ENCODE data around the gene PHTF2. TPM values are rescaled to one million over a fixed set of nuclear protein-coding genes. Genes with fewer than 3 reads are reported as not detected.

PHTF2 gene
- total RNA-seq, result 10 to 100 TPM; 15.1 to 28.8 (median 20.1) TPM

DNA sequence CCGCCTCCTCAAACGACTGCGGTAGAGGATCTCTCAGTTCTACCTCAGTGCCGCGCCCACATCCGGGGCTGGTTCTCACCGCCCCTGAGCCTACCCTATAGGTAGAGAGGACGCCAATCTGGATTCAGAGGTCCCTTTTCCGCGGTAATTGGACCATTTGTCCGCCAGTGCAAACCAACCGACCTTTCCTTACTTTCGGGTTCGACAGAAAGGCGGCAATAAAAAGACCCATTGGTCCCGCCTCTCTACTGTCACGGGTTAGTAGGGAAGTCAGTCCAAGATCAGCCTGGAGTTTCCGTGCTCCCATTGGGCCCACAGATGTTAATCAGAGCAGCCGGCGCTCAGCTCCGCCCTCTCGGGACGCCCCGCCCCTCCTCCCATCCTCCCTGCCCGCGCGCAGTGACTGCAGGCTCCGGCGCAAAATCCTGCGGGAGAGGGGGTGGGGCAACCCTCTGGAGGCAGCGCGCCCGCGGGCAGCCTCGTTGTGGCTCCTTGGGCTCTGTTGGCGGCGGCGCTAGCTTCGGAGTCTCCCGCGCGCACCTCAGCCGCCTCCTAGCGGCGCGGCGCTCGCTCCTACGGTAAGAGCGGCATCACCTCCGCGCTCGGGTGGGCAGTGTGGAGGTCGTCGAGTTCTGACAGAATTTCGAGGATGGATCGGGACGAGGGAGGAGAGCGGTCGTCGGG lies at the start of gene PHTF2, which contains the start of gene TMEM60:
TSS of gene PHTF2 (plus strand) at position 380 of the 684 bp plus-strand sequence.
TSS of gene TMEM60 (minus strand) at position 41 of the 684 bp plus-strand sequence. CDS start 4,061 bp downstream, outside the sequence.
- Histone ChIP-seq H3K27me3 (no peaks in the 10 kb centered on the region), H3K36me3 (peaks cover 0 to 17% of the 10 kb centered on the region in 2 donors), H3K27ac (peak within 1 kb of the TSS; percentile 68 to 93 (median 90)), H3K4me3 (peak within 1 kb of the TSS; percentile 81 to 88), H3K4me1 (peaks cover 0 to 65% (median 7%) of the 10 kb centered on the region in 3 donors), H3K9me3 (no peaks in the 10 kb centered on the region)
- ATAC-seq, result peak; percentile 97
- WGBS, 2 donors (ENCODE audit: low coverage in 1 of 2), result 0 to 1% methylated on average over 12 to 26 of the region's 61 CpGs
- TF ChIP-seq EP300 (IDR thresholded peaks at IDR 0.05) (no peak), POLR2A (IDR thresholded peaks at IDR 0.05) (peak; percentile 69 to 74), POLR2AphosphoS5 (IDR thresholded peaks at IDR 0.05) (peak; percentile 87)
- TF ChIP-seq, protein P1, sequence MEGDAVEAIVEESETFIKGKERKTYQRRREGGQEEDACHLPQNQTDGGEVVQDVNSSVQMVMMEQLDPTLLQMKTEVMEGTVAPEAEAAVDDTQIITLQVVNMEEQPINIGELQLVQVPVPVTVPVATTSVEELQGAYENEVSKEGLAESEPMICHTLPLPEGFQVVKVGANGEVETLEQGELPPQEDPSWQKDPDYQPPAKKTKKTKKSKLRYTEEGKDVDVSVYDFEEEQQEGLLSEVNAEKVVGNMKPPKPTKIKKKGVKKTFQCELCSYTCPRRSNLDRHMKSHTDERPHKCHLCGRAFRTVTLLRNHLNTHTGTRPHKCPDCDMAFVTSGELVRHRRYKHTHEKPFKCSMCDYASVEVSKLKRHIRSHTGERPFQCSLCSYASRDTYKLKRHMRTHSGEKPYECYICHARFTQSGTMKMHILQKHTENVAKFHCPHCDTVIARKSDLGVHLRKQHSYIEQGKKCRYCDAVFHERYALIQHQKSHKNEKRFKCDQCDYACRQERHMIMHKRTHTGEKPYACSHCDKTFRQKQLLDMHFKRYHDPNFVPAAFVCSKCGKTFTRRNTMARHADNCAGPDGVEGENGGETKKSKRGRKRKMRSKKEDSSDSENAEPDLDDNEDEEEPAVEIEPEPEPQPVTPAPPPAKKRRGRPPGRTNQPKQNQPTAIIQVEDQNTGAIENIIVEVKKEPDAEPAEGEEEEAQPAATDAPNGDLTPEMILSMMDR (IDR thresholded peaks at IDR 0.05), result peak in 3 of 4 experiments; percentile 50 to 82 (median 70)

DNA sequence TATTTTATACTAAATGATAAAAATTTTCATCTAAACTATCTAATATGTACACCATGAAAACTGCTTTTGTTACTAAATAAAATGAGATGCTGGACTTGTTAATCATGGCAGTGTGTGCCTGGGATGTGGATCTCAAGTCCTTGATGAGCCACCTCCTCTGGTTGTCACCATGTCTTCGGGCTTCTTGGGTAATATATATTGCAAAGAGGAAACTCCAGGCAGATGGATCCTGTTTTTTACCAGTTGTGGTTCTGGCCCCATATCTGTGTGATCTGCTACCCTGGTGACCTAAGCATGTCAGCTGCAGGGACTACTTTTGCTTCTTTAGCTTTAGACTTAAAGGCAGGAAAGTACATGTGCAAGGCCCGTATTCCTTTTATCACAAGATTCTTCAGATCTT lies 46.6 kb upstream of the PHTF2 start:
- no peaks in the 10 kb centered on the region for H3K9me3 ChIP-seq
- H3K27me3 ChIP-seq, result no peaks in the 10 kb centered on the region
- no peak overlapping the region for H3K27ac ChIP-seq
- 48 to 73% methylated on average over 2 of the region's 2 CpGs for WGBS, 2 donors (ENCODE audit: low coverage in 1 of 2)
- peaks cover 0 to 43% (median 0%) of the 10 kb centered on the region in 3 donors for H3K4me1 ChIP-seq
- H3K4me3 ChIP-seq, result no peak overlapping the region
- TF ChIP-seq, protein P1 (IDR thresholded peaks at IDR 0.05), result no peak
- no peak for ATAC-seq
- peaks cover 0 to 21% of the 10 kb centered on the region in 2 donors for H3K36me3 ChIP-seq

- no peak for ATAC-seq
Measured at GRCh38 chr7:77753173-77753572, 45.4 kb upstream of the PHTF2 start.

GRCh38 chr7:77757589-77757988 lies 41.0 kb upstream of the PHTF2 start:
- Histone ChIP-seq H3K27ac (no peak overlapping the region), H3K4me1 (peaks cover 0 to 77% (median 8%) of the 10 kb centered on the region in 3 donors), H3K4me3 (no peak overlapping the region), H3K36me3 (no peaks in the 10 kb centered on the region), H3K27me3 (no peaks in the 10 kb centered on the region), H3K9me3 (no peaks in the 10 kb centered on the region)
- TF ChIP-seq POLR2AphosphoS5 (IDR thresholded peaks at IDR 0.05) (no peak), POLR2A (IDR thresholded peaks at IDR 0.05) (no peak), EP300 (IDR thresholded peaks at IDR 0.05) (no peak)
- TF ChIP-seq, protein P1 (IDR thresholded peaks at IDR 0.05), result no peak
- WGBS, 2 donors (ENCODE audit: low coverage in 1 of 2), result 9% methylated on average over 1 of the region's 1 CpG; no CpG with 5 or more reads in 1 of the 2 donors
- ATAC-seq, result no peak

More at GRCh38 chr7:77753173-77753572, 45.4 kb upstream of the PHTF2 start:
- Histone ChIP-seq H3K36me3 (peaks cover 0 to 21% of the 10 kb centered on the region in 2 donors), H3K9me3 (no peaks in the 10 kb centered on the region), H3K27ac (no peak overlapping the region), H3K27me3 (no peaks in the 10 kb centered on the region), H3K4me1 (peaks cover 0 to 43% (median 0%) of the 10 kb centered on the region in 3 donors), H3K4me3 (no peak overlapping the region)
- 50 to 53% methylated on average over 1 of the region's 1 CpG for WGBS, 2 donors (ENCODE audit: low coverage in 1 of 2)
- no peak for TF ChIP-seq POLR2AphosphoS5 (IDR thresholded peaks at IDR 0.05)
- TF ChIP-seq EP300 (IDR thresholded peaks at IDR 0.05), result no peak
- TF ChIP-seq, protein P1 (IDR thresholded peaks at IDR 0.05), result no peak
- TF ChIP-seq POLR2A (IDR thresholded peaks at IDR 0.05), result no peak
